ENCODE measurements around the gene ESD.

DNA sequence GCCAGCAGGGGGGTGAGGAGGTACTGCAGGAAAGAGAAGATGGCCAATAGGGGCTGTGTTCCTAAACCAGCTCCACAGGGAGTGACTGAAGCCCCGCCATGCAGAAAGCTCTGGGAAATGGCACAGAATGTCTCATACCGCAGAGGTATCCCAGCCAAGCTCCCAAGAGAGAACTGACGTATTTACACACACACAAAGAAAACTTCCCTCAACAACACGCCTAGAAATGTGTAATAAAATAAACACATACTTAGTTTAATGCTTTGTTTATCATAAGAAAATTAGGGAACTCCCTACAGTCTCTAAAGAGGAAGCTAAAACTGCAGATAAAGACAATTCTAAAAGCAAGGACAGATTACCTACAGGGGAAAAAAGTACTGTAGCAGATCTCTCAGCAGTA lies 40.0 kb downstream of the ESD start:
- TF ChIP-seq, protein P1, sequence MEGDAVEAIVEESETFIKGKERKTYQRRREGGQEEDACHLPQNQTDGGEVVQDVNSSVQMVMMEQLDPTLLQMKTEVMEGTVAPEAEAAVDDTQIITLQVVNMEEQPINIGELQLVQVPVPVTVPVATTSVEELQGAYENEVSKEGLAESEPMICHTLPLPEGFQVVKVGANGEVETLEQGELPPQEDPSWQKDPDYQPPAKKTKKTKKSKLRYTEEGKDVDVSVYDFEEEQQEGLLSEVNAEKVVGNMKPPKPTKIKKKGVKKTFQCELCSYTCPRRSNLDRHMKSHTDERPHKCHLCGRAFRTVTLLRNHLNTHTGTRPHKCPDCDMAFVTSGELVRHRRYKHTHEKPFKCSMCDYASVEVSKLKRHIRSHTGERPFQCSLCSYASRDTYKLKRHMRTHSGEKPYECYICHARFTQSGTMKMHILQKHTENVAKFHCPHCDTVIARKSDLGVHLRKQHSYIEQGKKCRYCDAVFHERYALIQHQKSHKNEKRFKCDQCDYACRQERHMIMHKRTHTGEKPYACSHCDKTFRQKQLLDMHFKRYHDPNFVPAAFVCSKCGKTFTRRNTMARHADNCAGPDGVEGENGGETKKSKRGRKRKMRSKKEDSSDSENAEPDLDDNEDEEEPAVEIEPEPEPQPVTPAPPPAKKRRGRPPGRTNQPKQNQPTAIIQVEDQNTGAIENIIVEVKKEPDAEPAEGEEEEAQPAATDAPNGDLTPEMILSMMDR (IDR thresholded peaks at IDR 0.05; ENCODE audit: extremely low read depth in 1 of 2, insufficient read depth in 1 of 2, low read depth in 1 of 2, low read length in 2 of 2), result no peak
- no peak for TF ChIP-seq POLR2A (IDR thresholded peaks at IDR 0.05; ENCODE audit: low read depth, low read length)
- no peak for TF ChIP-seq EZH2 (IDR thresholded peaks at IDR 0.05; ENCODE audit: borderline replicate concordance, low read depth, low read length, severe bottlenecking)

All from endothelial cell of umbilical vein (primary cell).